H9 (cell line): Measurements from ENCODE around the gene CLPSL1. TPM values are rescaled to one million over a fixed set of nuclear protein-coding genes. Genes with fewer than 3 reads are reported as not detected.

Source experiments
- DNase-seq: peaks from one replicate; pipeline ENCODE4 v3.0.0-alpha.2; 2017
- H2AFZ ChIP-seq: one replicate; pipeline ENCODE4 v1.6.1; 2013; ENCODE audit warnings: mild to moderate bottlenecking, low read length, control low read depth, moderate library complexity
- H2AK5ac ChIP-seq: 2 replicates; pipeline ENCODE4 v1.6.1; 2013; ENCODE audit warnings: low read length, control low read depth, mixed read lengths; ENCODE audit not compliant: insufficient read length
- H2BK120ac ChIP-seq: one replicate; pipeline ENCODE4 v1.6.1; 2013; ENCODE audit warnings: low read depth, mild to moderate bottlenecking, low read length, control low read depth, inconsistent platforms; ENCODE audit not compliant: poor library complexity, severe bottlenecking
- H2BK12ac ChIP-seq: 2 replicates; pipeline ENCODE4 v1.6.1; 2013; ENCODE audit warnings: low read length, control low read depth, mixed read lengths, low read depth; ENCODE audit not compliant: insufficient read length
- H2BK15ac ChIP-seq: 2 replicates; pipeline ENCODE4 v1.6.1; 2013; ENCODE audit warnings: low read depth, low read length, control low read depth
- H2BK20ac ChIP-seq: one replicate; pipeline ENCODE4 v1.6.1; 2013; ENCODE audit warnings: low read depth, mild to moderate bottlenecking, low read length, control low read depth, inconsistent platforms; ENCODE audit not compliant: poor library complexity, severe bottlenecking
- H2BK5ac ChIP-seq: 2 replicates; pipeline ENCODE4 v1.6.1; 2013; ENCODE audit warnings: low read length, control low read depth, mixed read lengths; ENCODE audit not compliant: insufficient read length
- H3K14ac ChIP-seq: 2 replicates; pipeline ENCODE4 v1.6.1; 2013; ENCODE audit warnings: low read length, control low read depth; ENCODE audit not compliant: insufficient read depth
- H3K18ac ChIP-seq: 2 replicates; pipeline ENCODE4 v1.6.1; 2013; ENCODE audit warnings: low read depth, mild to moderate bottlenecking, mixed read lengths, low read length, control low read depth; ENCODE audit not compliant: insufficient read length
- H3K23ac ChIP-seq: 2 replicates; pipeline ENCODE4 v1.6.1; 2013; ENCODE audit warnings: low read length, control low read depth, mixed read lengths, low read depth; ENCODE audit not compliant: insufficient read length
- H3K23me2 ChIP-seq: 2 replicates; pipeline ENCODE4 v1.6.1; 2013; ENCODE audit warnings: low read depth, mild to moderate bottlenecking, mixed read lengths, low read length, control low read depth; ENCODE audit not compliant: insufficient read length, poor library complexity, severe bottlenecking
- H3K27ac ChIP-seq: 2 replicates; pipeline ENCODE4 v1.5.1; 2013; ENCODE audit warnings: low read length, control low read depth, mixed read lengths, low read depth; ENCODE audit not compliant: insufficient read length
- H3K27me3 ChIP-seq: 2 replicates; pipeline ENCODE4 v1.6.1; 2013; ENCODE audit warnings: low read length, control low read depth, inconsistent platforms; ENCODE audit not compliant: insufficient read depth
- H3K4ac ChIP-seq: 2 replicates; pipeline ENCODE4 v1.6.1; 2013; ENCODE audit warnings: low read depth, mild to moderate bottlenecking, control low read depth, inconsistent platforms, low read length, moderate library complexity
- H3K4me1 ChIP-seq: 2 replicates; pipeline ENCODE4 v1.6.1; 2013; ENCODE audit warnings: low read length, control low read depth, inconsistent platforms; ENCODE audit not compliant: insufficient read depth
- H3K4me2 ChIP-seq: 2 replicates; pipeline ENCODE4 v1.6.1; 2013; ENCODE audit warnings: low read length, control low read depth, mixed read lengths; ENCODE audit not compliant: insufficient read length, insufficient read depth
- H3K56ac ChIP-seq: 2 replicates; pipeline ENCODE4 v1.6.1; 2013; ENCODE audit warnings: low read depth, mild to moderate bottlenecking, mixed read lengths, low read length, control low read depth; ENCODE audit not compliant: insufficient read length
- H3K79me1 ChIP-seq: 2 replicates; pipeline ENCODE4 v1.6.1; 2013; ENCODE audit warnings: low read depth, mild to moderate bottlenecking, moderate library complexity, low read length, control low read depth, inconsistent platforms; ENCODE audit not compliant: insufficient read depth, poor library complexity, severe bottlenecking
- H3K79me2 ChIP-seq: 2 replicates; pipeline ENCODE4 v1.6.1; 2013; ENCODE audit warnings: low read length, control low read depth, inconsistent platforms; ENCODE audit not compliant: insufficient read depth
- H3K9ac ChIP-seq: 2 replicates; pipeline ENCODE4 v1.6.1; 2013; ENCODE audit warnings: low read length, control low read depth, mixed read lengths; ENCODE audit not compliant: insufficient read length; ENCODE audit errors: extremely low read depth
- H3K9me3 ChIP-seq: one replicate; pipeline ENCODE4 v1.6.1; 2013; ENCODE audit warnings: low read depth, low read length, inconsistent platforms; ENCODE audit not compliant: control insufficient read depth
- H3T11ph ChIP-seq: one replicate; pipeline ENCODE4 v1.6.1; 2013; ENCODE audit warnings: mild to moderate bottlenecking, low read length, control low read depth, inconsistent platforms
- H4K20me1 ChIP-seq: one replicate; pipeline ENCODE4 v1.6.1; 2013; ENCODE audit not compliant: control insufficient read depth, insufficient read length, insufficient read depth
- H4K5ac ChIP-seq: 2 replicates; pipeline ENCODE4 v1.6.1; 2013; ENCODE audit warnings: low read depth, mild to moderate bottlenecking, mixed read lengths, low read length, control low read depth; ENCODE audit not compliant: insufficient read length
- H4K8ac ChIP-seq: replicated peaks from 2 replicates; pipeline ENCODE4 v1.6.1; 2013; ENCODE audit warnings: low read length, control low read depth, mixed read lengths, low read depth; ENCODE audit not compliant: insufficient read length
- H4K91ac ChIP-seq: 2 replicates; pipeline ENCODE4 v1.6.1; 2013; ENCODE audit warnings: low read depth, mild to moderate bottlenecking, moderate library complexity, mixed read lengths, low read length, control low read depth; ENCODE audit not compliant: insufficient read length
- H3K27ac Mint-ChIP-seq, 3 experiments: 2 replicates in 2 of 3; 3 replicates in 1 of 3; pipeline ENCODE4 v1.8.0; 2020 to 2021; ENCODE audit warnings: mixed read lengths in 3 of 3, mild to moderate bottlenecking in 1 of 3, moderate library complexity in 1 of 3
- H3K27me3 Mint-ChIP-seq: 2 replicates; pipeline ENCODE4 v1.8.0; 2021; ENCODE audit warnings: low read depth, mild to moderate bottlenecking, moderate library complexity, mixed read lengths
- H3K36me3 Mint-ChIP-seq, 3 experiments: 2 replicates in 2 of 3; 3 replicates in 1 of 3; pipeline ENCODE4 v1.8.0; 2020 to 2021; ENCODE audit warnings: low read depth in 3 of 3, mixed read lengths in 3 of 3; ENCODE audit not compliant: insufficient read depth in 1 of 3
- H3K4me1 Mint-ChIP-seq, 2 experiments: 2 replicates each; pipeline ENCODE4 v1.8.0; 2020; ENCODE audit warnings: mixed read lengths in 2 of 2
- H3K4me3 Mint-ChIP-seq, 2 experiments: 2 replicates in 1 of 2; 3 replicates in 1 of 2; pipeline ENCODE4 v1.8.0; 2020 to 2021; ENCODE audit warnings: mild to moderate bottlenecking in 2 of 2, mixed read lengths in 2 of 2, moderate library complexity in 1 of 2
- H3K9me3 Mint-ChIP-seq, 2 experiments: 2 replicates in 1 of 2; 3 replicates in 1 of 2; pipeline ENCODE4 v1.8.0; 2020; ENCODE audit warnings: mild to moderate bottlenecking in 2 of 2, mixed read lengths in 2 of 2, moderate library complexity in 1 of 2
- CTCF ChIP-seq: fragments of 200-600 bp; sonication (generic); conservative IDR thresholded peaks from 3 replicates; pipeline ENCODE4 v1.8.0; 2021; ENCODE audit warnings: antibody characterized with exemption, mild to moderate bottlenecking
- WGBS: extraction: QIAGEN DNeasy Blood & Tissue Kit; methylation state at CpG from one replicate; pipeline ENCODE4 v1.1.7; 2013; ENCODE audit warnings: missing lambda C conversion rate, low lambda C conversion rate, mixed read lengths; ENCODE audit not compliant: insufficient read length; ENCODE audit errors: extremely low coverage; 5-methylcytosine and 5-hydroxymethylcytosine counted together
- total RNA-seq: library from RNA; stranded (reverse); gene quantifications from 2 replicates; pipeline ENCODE4 v1.2.1, GENCODE V29; 2021

CLPSL1 gene
- total RNA-seq, 1 experiment from 2014 or later: not detected

DNA sequence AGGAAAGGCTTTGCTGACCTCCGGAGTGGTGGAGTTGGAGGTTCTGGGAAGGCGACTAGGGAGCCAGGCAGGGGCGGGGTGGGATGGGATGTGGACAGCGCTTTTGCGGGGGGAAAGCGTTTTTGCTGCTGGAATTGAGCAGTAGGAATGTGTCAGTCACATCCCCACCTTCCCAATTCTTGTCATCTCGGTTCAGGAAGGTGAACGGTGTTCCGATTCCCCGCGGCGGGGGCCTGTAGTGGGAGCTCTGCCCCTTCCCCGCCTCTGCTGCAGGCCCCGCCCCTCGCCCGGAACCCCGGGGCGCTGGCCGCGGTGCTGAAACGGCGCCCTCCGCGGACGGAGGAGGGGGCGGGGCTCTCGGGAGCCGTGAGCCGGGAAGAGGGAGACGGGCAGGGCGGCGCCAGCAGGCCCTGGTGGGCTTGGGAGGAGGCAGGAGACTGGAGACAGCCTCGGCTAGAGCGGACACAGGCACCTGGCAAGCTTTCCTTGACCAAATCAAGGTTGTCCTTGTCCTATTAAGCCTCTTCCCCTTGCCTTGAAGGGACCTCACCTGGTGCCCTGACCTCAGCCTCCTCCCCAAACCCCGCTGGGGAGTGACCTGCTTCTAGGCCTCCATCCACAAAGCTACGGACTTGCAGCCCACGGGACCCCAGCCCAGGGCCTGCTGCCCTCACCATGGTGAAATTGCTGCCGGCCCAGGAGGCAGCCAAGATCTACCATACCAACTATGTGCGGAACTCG lies 24.3 kb downstream of the CLPSL1 start, which contains the start of gene LHFPL5:
Gene LHFPL5, plus strand, starts transcription at position 357 of the 741 bp plus-strand sequence. Its CDS starts 319 bp downstream, at position 676.
- no peak within 1 kb of the TSS for H2BK20ac ChIP-seq
- H3T11ph ChIP-seq: no peak within 1 kb of the TSS
- no peaks in the 10 kb centered on the region for H3K79me2 ChIP-seq
- no peak within 1 kb of the TSS for H3K18ac ChIP-seq
- TF ChIP-seq CTCF: no peak; the same call in 2 of the 3 replicates
- Mint-ChIP-seq H3K4me3 (peak within 1 kb of the TSS; percentile 66 to 81), H3K9me3 (no peaks in the 10 kb centered on the region; a peak in 1 of 5 replicates), H3K4me1 (peaks cover 20 to 24% of the 10 kb centered on the region in 2 experiments), H3K36me3 (no peaks in the 10 kb centered on the region), H3K27ac (no peak within 1 kb of the TSS), H3K27me3 (peaks cover 11% of the 10 kb centered on the region)
- H3K14ac ChIP-seq: no peak within 1 kb of the TSS
- no peak within 1 kb of the TSS for H2AK5ac ChIP-seq
- no peak within 1 kb of the TSS for H4K5ac ChIP-seq
- H2BK5ac ChIP-seq: no peak within 1 kb of the TSS
- peak within 1 kb of the TSS; percentile 34 for H3K4me2 ChIP-seq
- no peak within 1 kb of the TSS for H2AFZ ChIP-seq
- no peaks in the 10 kb centered on the region for H3K9me3 ChIP-seq
- H3K27me3 ChIP-seq: no peaks in the 10 kb centered on the region
- H3K79me1 ChIP-seq: no peaks in the 10 kb centered on the region
- no peak within 1 kb of the TSS for H3K9ac ChIP-seq
- no peak within 1 kb of the TSS for H4K91ac ChIP-seq
- no peak within 1 kb of the TSS for H3K27ac ChIP-seq
- H3K4me1 ChIP-seq: no peaks in the 10 kb centered on the region; the same call in 1 of the 2 replicates
- H4K20me1 ChIP-seq: no peaks in the 10 kb centered on the region
- H4K8ac ChIP-seq: no peak within 1 kb of the TSS
- peak; percentile 83 for DNase-seq
- H3K23ac ChIP-seq: no peak within 1 kb of the TSS
- no peak within 1 kb of the TSS for H3K56ac ChIP-seq
- WGBS: no CpG with 5 or more reads among the region's 40 CpGs
- no peak within 1 kb of the TSS for H2BK15ac ChIP-seq
- H2BK12ac ChIP-seq: no peak within 1 kb of the TSS
- no peak within 1 kb of the TSS for H3K4ac ChIP-seq
- no peaks in the 10 kb centered on the region for H3K23me2 ChIP-seq
- no peak within 1 kb of the TSS for H2BK120ac ChIP-seq
